ENCODE measurements around the gene DEAF1. TPM values are rescaled to one million over a fixed set of nuclear protein-coding genes. Genes with fewer than 3 reads are reported as not detected.

DEAF1 gene
- total RNA-seq, 4 donors from 2014 or later, result 31.6 to 54.3 (median 41.2) TPM

DNA sequence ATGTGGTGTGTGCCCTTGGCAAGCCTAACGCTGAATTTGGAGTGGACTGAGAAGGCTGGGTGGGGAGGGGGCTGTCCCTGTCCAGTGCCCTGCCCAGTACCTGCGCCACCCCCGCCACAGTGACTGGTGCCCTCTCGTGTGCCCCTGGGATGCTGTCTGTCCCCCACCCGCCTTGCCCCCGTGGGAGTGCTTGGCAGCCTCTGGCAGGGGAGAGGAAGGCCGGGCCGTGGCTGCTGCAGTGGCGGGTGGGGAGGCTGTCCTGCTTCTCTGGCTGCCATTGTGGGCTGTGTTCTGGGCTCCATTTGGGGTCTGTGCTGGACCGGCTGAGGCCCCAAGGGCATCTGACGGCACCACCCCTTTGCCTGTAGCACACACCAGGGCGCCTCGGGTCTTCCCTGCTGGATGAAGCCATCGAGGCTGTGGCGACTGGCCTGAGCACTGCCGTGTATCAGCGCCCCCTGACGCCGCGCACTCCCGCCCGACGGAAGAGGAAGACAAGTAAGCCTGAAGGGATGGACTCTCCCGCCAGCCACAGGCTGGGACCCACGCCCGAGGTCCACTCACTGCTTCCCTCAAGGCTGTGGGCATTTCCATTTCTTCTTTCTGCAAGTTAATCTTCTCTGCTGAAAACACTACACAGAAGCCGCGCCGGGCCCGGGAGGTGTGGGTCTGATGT lies 96.9 kb downstream of the DEAF1 start:
- TF ChIP-seq EP300 (IDR thresholded peaks at IDR 0.05) (no peak), POLR2A (IDR thresholded peaks at IDR 0.05) (no peak)
- TF ChIP-seq, protein P1, sequence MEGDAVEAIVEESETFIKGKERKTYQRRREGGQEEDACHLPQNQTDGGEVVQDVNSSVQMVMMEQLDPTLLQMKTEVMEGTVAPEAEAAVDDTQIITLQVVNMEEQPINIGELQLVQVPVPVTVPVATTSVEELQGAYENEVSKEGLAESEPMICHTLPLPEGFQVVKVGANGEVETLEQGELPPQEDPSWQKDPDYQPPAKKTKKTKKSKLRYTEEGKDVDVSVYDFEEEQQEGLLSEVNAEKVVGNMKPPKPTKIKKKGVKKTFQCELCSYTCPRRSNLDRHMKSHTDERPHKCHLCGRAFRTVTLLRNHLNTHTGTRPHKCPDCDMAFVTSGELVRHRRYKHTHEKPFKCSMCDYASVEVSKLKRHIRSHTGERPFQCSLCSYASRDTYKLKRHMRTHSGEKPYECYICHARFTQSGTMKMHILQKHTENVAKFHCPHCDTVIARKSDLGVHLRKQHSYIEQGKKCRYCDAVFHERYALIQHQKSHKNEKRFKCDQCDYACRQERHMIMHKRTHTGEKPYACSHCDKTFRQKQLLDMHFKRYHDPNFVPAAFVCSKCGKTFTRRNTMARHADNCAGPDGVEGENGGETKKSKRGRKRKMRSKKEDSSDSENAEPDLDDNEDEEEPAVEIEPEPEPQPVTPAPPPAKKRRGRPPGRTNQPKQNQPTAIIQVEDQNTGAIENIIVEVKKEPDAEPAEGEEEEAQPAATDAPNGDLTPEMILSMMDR (IDR thresholded peaks at IDR 0.05), result no peak
- H3K4me1 ChIP-seq, result no peaks in the 10 kb centered on the region
- WGBS, 2 donors, result 89 to 92% methylated on average over 16 to 29 of the region's 30 CpGs
- no peaks in the 10 kb centered on the region for H3K27me3 ChIP-seq
- no peak overlapping the region for H3K27ac ChIP-seq
- peaks cover 0 to 100% (median 54%) of the 10 kb centered on the region in 3 donors for H3K36me3 ChIP-seq
- no peak overlapping the region for H3K4me3 ChIP-seq
- no peak for DNase-seq (ENCODE audit: low spot score in 2 of 2)
- H3K9me3 ChIP-seq, result no peaks in the 10 kb centered on the region

GRCh38 chr11:597166-597725 lies 97.8 kb downstream of the DEAF1 start:
- 91 to 95% methylated on average over 19 to 26 of the region's 29 CpGs for WGBS, 2 donors
- TF ChIP-seq POLR2A (IDR thresholded peaks at IDR 0.05) (no peak), EP300 (IDR thresholded peaks at IDR 0.05) (no peak)
- TF ChIP-seq, protein P1 (IDR thresholded peaks at IDR 0.05), result no peak
- Histone ChIP-seq H3K4me3 (no peak overlapping the region), H3K4me1 (no peaks in the 10 kb centered on the region), H3K36me3 (peaks cover 2 to 100% (median 62%) of the 10 kb centered on the region in 3 donors), H3K9me3 (no peaks in the 10 kb centered on the region), H3K27me3 (no peaks in the 10 kb centered on the region), H3K27ac (no peak overlapping the region)
- no peak for DNase-seq (ENCODE audit: low spot score in 2 of 2)

DNA sequence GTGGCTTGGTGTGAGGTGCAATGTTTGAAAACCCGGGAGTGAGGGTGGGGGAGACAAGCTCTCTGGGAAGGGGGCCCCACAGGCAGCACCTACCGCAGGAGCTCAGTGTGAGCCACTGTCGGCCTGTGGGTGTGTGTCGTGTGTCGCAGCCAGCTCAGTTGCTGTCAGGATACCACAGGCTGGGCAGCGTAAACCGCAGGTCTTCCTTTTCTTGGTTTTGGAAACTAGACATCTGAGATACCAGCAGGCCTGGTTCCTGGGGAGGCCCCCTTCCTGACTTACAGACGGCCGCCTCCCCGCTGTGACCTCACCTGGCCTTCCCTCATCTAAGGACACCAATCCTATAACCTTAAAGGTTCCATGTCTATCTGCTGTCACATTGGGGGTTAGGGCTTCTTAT lies 98.6 kb downstream of the DEAF1 start:
- 91 to 95% methylated on average over 8 to 10 of the region's 10 CpGs for WGBS, 2 donors

DNA sequence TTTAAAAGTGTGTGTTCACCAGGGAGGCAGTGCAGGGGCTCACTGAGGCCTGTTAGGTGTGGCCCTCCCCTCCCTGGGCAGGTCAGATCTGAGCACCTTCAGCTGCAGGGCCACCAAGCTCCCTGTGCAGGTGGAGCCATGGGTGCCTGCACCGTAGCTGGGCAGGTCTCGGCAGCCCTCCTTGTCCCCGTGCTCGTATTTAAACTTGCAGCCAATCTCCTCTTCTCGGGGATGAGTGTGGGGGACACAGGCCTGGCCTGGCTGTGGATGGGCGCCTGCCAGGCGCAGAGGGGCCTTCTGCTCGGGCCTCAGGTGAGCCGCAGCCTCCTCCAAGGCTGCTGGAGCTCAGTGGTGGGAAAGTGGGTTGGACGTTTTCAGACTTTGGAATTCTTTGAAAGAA lies 99.6 kb downstream of the DEAF1 start:
- WGBS, 2 donors, result 81 to 91% methylated on average over 10 of the region's 10 CpGs
- DNase-seq (ENCODE audit: low spot score in 2 of 2), result no peak
- Histone ChIP-seq H3K27me3 (no peaks in the 10 kb centered on the region), H3K4me3 (no peak overlapping the region), H3K27ac (no peak overlapping the region), H3K36me3 (peaks cover 2 to 99% (median 54%) of the 10 kb centered on the region in 3 donors), H3K4me1 (no peaks in the 10 kb centered on the region), H3K9me3 (no peaks in the 10 kb centered on the region)
- TF ChIP-seq POLR2A (IDR thresholded peaks at IDR 0.05), result no peak
- TF ChIP-seq EP300 (IDR thresholded peaks at IDR 0.05), result no peak
- TF ChIP-seq, protein P1 (IDR thresholded peaks at IDR 0.05), result no peak

More for the DNA sequence above, 98.6 kb downstream of the DEAF1 start:
- Histone ChIP-seq H3K4me3 (no peak overlapping the region), H3K27me3 (no peaks in the 10 kb centered on the region), H3K36me3 (peaks cover 2 to 99% (median 57%) of the 10 kb centered on the region in 3 donors), H3K4me1 (no peaks in the 10 kb centered on the region), H3K9me3 (no peaks in the 10 kb centered on the region), H3K27ac (no peak overlapping the region)
- no peak for TF ChIP-seq EP300 (IDR thresholded peaks at IDR 0.05)
- TF ChIP-seq POLR2A (IDR thresholded peaks at IDR 0.05), result no peak
- TF ChIP-seq, protein P1 (IDR thresholded peaks at IDR 0.05), result no peak
- DNase-seq (ENCODE audit: low spot score in 2 of 2), result no peak

Other genes with a start within 250 kb of the DEAF1 start
- 100 to 1,000 TPM in 1 of 4 donors, 10 to 100 TPM in 3; 54.2 to 100 (median 63.9) TPM for gene PTDSS2, start 244.9 kb downstream of the DEAF1 start, total RNA-seq
- gene RNH1, start 188.0 kb downstream of the DEAF1 start, total RNA-seq, result 100 to 1,000 TPM; 220 to 303 (median 281) TPM
- gene HRAS, start 159.6 kb downstream of the DEAF1 start, total RNA-seq, result 10 to 100 TPM; 64.3 to 71.1 (median 68.1) TPM
- 1 to 10 TPM in 1 of 4 donors, under 1 TPM in 2, not detected in 1; 0.22 to 1.4 (median 0.60) TPM for gene LRRC56, start 157.7 kb downstream of the DEAF1 start, total RNA-seq
- 1 to 10 TPM; 1.3 to 5.9 (median 3.2) TPM for gene LMNTD2, start 134.5 kb downstream of the DEAF1 start, total RNA-seq
- gene RASSF7, start 134.3 kb downstream of the DEAF1 start, total RNA-seq, result 10 to 100 TPM; 21.0 to 25.6 (median 23.1) TPM
- 10 to 100 TPM; 27.1 to 49.2 (median 34.9) TPM for gene PHRF1, start 118.8 kb downstream of the DEAF1 start, total RNA-seq
- gene IRF7, start 79.3 kb downstream of the DEAF1 start, total RNA-seq, result 10 to 100 TPM in 3 of 4 donors, 1 to 10 TPM in 1; 9.0 to 37.7 (median 27.5) TPM
- gene CDHR5, start 70.3 kb downstream of the DEAF1 start, total RNA-seq, result not detected
- gene SCT, start 68.0 kb downstream of the DEAF1 start, total RNA-seq, result not detected
- 1 to 10 TPM in 1 of 4 donors, under 1 TPM in 2, not detected in 1; 0.84 to 2.5 (median 0.90) TPM for gene DRD4, start 58.0 kb downstream of the DEAF1 start, total RNA-seq
- 10 to 100 TPM; 15.3 to 43.9 (median 38.1) TPM for gene TMEM80, start 594 bp upstream of the DEAF1 start, total RNA-seq
- gene EPS8L2, start 11.0 kb upstream of the DEAF1 start, total RNA-seq, result 10 to 100 TPM; 29.1 to 48.0 (median 32.7) TPM
- gene TALDO1, start 52.2 kb upstream of the DEAF1 start, total RNA-seq, result 100 to 1,000 TPM; 203 to 323 (median 241) TPM
- gene GATD1, start 82.3 kb upstream of the DEAF1 start, total RNA-seq, result 10 to 100 TPM; 22.1 to 41.4 (median 27.3) TPM
- gene CEND1, start 94.9 kb upstream of the DEAF1 start, total RNA-seq, result not detected
- 10 to 100 TPM in 2 of 4 donors, 1 to 10 TPM in 2; 8.0 to 17.5 (median 10.0) TPM for gene SLC25A22, start 103.1 kb upstream of the DEAF1 start, total RNA-seq
- 10 to 100 TPM; 32.2 to 67.5 (median 35.9) TPM for gene PIDD1, start 110.0 kb upstream of the DEAF1 start, total RNA-seq
- gene RPLP2, start 114.7 kb upstream of the DEAF1 start, total RNA-seq, result 100 to 1,000 TPM; 404 to 765 (median 584) TPM
- 100 to 1,000 TPM; 136 to 314 (median 187) TPM for gene PNPLA2, start 123.7 kb upstream of the DEAF1 start, total RNA-seq
- 10 to 100 TPM in 3 of 4 donors, 1 to 10 TPM in 1; 7.1 to 19.7 (median 16.8) TPM for gene CRACR2B, start 132.7 kb upstream of the DEAF1 start, total RNA-seq
- gene CD151, start 137.7 kb upstream of the DEAF1 start, total RNA-seq, result 100 to 1,000 TPM; 264 to 309 (median 281) TPM
- 100 to 1,000 TPM in 2 of 4 donors, 10 to 100 TPM in 2; 71.7 to 140 (median 110) TPM for gene POLR2L, start 147.3 kb upstream of the DEAF1 start, total RNA-seq
- gene TSPAN4, start 147.6 kb upstream of the DEAF1 start, total RNA-seq, result 100 to 1,000 TPM; 139 to 256 (median 221) TPM
- gene CHID1, start 215.6 kb upstream of the DEAF1 start, total RNA-seq, result 10 to 100 TPM; 47.9 to 83.4 (median 65.8) TPM
- gene AP2A2, start 230.6 kb upstream of the DEAF1 start, total RNA-seq, result 100 to 1,000 TPM in 1 of 4 donors, 10 to 100 TPM in 3; 70.8 to 136 (median 90.3) TPM